H1 (cell line): ENCODE results near the gene NKAIN2. TPM values are rescaled to one million over a fixed set of nuclear protein-coding genes. Genes with fewer than 3 reads are reported as not detected.

ENCODE experiments used
- CTCF ChIA-PET: fragments of 300-600 bp; sonication (Branson Sonifier 250); formaldehyde crosslinking; loops from one replicate; lab custom pipeline; 2021; ENCODE audit not compliant: partially characterized antibody; lab: Charles Lee
- POLR2A ChIA-PET: fragments of 300-600 bp; sonication (Branson Sonifier 250); formaldehyde crosslinking; loops from one replicate; lab custom pipeline; 2021; ENCODE audit warnings: inconsistent platforms; ENCODE audit not compliant: partially characterized antibody; lab: Charles Lee
- DNase-seq, 2 experiments: peaks; one replicate each; pipeline versions ENCODE4 v3.0.0 to v3.0.0-alpha.2; 2010 to 2022; ENCODE audit warnings: low spot score in 2 of 2, low read depth in 1 of 2, mixed read lengths in 1 of 2
- FAIRE-seq: peaks from 2 replicates; lab custom pipeline; 2011; peaks lifted over from hg19 to GRCh38; lab: Jason Lieb, UNC
- H2AFZ ChIP-seq: 2 replicates; pipeline ENCODE4 v1.8.1; 2012; ENCODE audit warnings: low read length, inconsistent platforms
- H2AK5ac ChIP-seq: 2 replicates; pipeline ENCODE4 v1.6.1; 2013; ENCODE audit warnings: low read depth, low read length
- H2BK120ac ChIP-seq: replicated peaks from 2 replicates; pipeline ENCODE3; 2013; ENCODE audit warnings: low read depth, low read length, inconsistent platforms
- H2BK12ac ChIP-seq: 2 replicates; pipeline ENCODE4 v1.6.1; 2013; ENCODE audit warnings: low read depth, low read length
- H2BK15ac ChIP-seq: 2 replicates; pipeline ENCODE4 v1.6.1; 2013; ENCODE audit warnings: low read length
- H2BK20ac ChIP-seq: 2 replicates; pipeline ENCODE4 v1.6.1; 2013; ENCODE audit warnings: low read length
- H2BK5ac ChIP-seq: 2 replicates; pipeline ENCODE4 v1.6.1; 2013; ENCODE audit warnings: low read depth, low read length
- H3K14ac ChIP-seq: 2 replicates; pipeline ENCODE4 v1.6.1; 2013; ENCODE audit warnings: inconsistent platforms; ENCODE audit not compliant: insufficient read length
- H3K18ac ChIP-seq: 2 replicates; pipeline ENCODE4 v1.6.1; 2013; ENCODE audit warnings: low read length; ENCODE audit errors: extremely low read depth
- H3K23ac ChIP-seq: 2 replicates; pipeline ENCODE4 v1.6.1; 2013; ENCODE audit warnings: inconsistent platforms; ENCODE audit not compliant: insufficient read length
- H3K23me2 ChIP-seq: 2 replicates; pipeline ENCODE4 v1.6.1; 2013; ENCODE audit warnings: low read depth, low read length
- H3K27ac ChIP-seq: 2 replicates; pipeline ENCODE4 v1.6.1; 2011; ENCODE audit warnings: low read depth, low read length, inconsistent platforms
- H3K27me3 ChIP-seq, 4 experiments: replicated peaks in 1 of 4; 1 replicate in 1 of 4; 2 replicates in 3 of 4; pipeline versions ENCODE4 v1.6.1 to v1.8.1; 2011 to 2013; ENCODE audit warnings: low read length in 3 of 4, mild to moderate bottlenecking in 3 of 4, inconsistent platforms in 2 of 4, mixed read lengths in 2 of 4, moderate library complexity in 1 of 4; ENCODE audit not compliant: control insufficient read depth in 3 of 4, insufficient read depth in 3 of 4; ENCODE audit errors: extremely low read depth in 1 of 4
- H3K36me3 ChIP-seq, 4 experiments: 2 replicates each; pipeline versions ENCODE4 v1.6.1 to v1.8.1; 2011 to 2013; ENCODE audit warnings: mild to moderate bottlenecking in 4 of 4, low read length in 3 of 4, moderate library complexity in 2 of 4, control low read depth in 1 of 4, inconsistent platforms in 1 of 4; ENCODE audit not compliant: insufficient read depth in 4 of 4, control insufficient read depth in 2 of 4
- H3K4ac ChIP-seq: replicated peaks from 2 replicates; pipeline ENCODE3; 2013; ENCODE audit warnings: low read length, low read depth, mixed read lengths, inconsistent platforms; ENCODE audit not compliant: insufficient read length
- H3K4me1 ChIP-seq, 4 experiments: replicated peaks in 1 of 4; 1 replicate in 1 of 4; 2 replicates in 3 of 4; pipeline versions ENCODE4 v1.6.1 to v1.8.1; 2011 to 2013; ENCODE audit warnings: low read length in 3 of 4, inconsistent platforms in 2 of 4, mixed read lengths in 1 of 4; ENCODE audit not compliant: insufficient read depth in 4 of 4, control insufficient read depth in 3 of 4
- H3K4me2 ChIP-seq, 2 experiments: 2 replicates each; pipeline versions ENCODE4 v1.6.1 to v1.8.1; 2011 to 2013; ENCODE audit warnings: low read depth in 2 of 2, low read length in 2 of 2, control low read depth in 1 of 2, inconsistent platforms in 1 of 2, mild to moderate bottlenecking in 1 of 2; ENCODE audit not compliant: insufficient read depth in 1 of 2
- H3K4me3 ChIP-seq, 4 experiments: fragments of 200-600, 300-600 bp in 1 of 4; sonication (generic), shearing (Covaris generic), sonication (Bioruptor Twin) in 1 of 4; 2 replicates each; pipeline versions ENCODE4 v1.5.1 to v1.8.1; 2011 to 2016; ENCODE audit warnings: low read length in 4 of 4, low read depth in 3 of 4, control low read depth in 2 of 4, inconsistent platforms in 2 of 4, mild to moderate bottlenecking in 2 of 4, mixed read lengths in 1 of 4, moderate library complexity in 1 of 4; ENCODE audit not compliant: insufficient read depth in 2 of 4; ENCODE audit errors: extremely low read depth in 1 of 4
- H3K56ac ChIP-seq: replicated peaks from 2 replicates; pipeline ENCODE3; 2013; ENCODE audit warnings: low read depth, mild to moderate bottlenecking, mixed read lengths, low read length, inconsistent platforms; ENCODE audit not compliant: insufficient read length
- H3K79me1 ChIP-seq: 2 replicates; pipeline ENCODE4 v1.6.1; 2013; ENCODE audit warnings: low read depth, low read length, control low read depth
- H3K79me2 ChIP-seq, 2 experiments: 2 replicates each; pipeline versions ENCODE4 v1.6.1 to v1.8.1; 2012 to 2013; ENCODE audit warnings: low read length in 2 of 2, mild to moderate bottlenecking in 2 of 2, inconsistent platforms in 1 of 2; ENCODE audit not compliant: insufficient read depth in 2 of 2, control insufficient read depth in 1 of 2
- H3K9ac ChIP-seq, 4 experiments: replicated peaks in 1 of 4; 1 replicate in 1 of 4; 2 replicates in 3 of 4; pipeline versions ENCODE4 v1.6.1 to v1.8.1; 2011 to 2013; ENCODE audit warnings: low read depth in 3 of 4, low read length in 3 of 4, control low read depth in 2 of 4, mild to moderate bottlenecking in 2 of 4, moderate library complexity in 2 of 4, inconsistent platforms in 1 of 4; ENCODE audit errors: extremely low read depth in 1 of 4
- H3K9me3 ChIP-seq, 2 experiments: 2 replicates each; pipeline versions ENCODE4 v1.6.1 to v1.8.1; 2012 to 2013; ENCODE audit warnings: mild to moderate bottlenecking in 2 of 2, moderate library complexity in 2 of 2, control low read depth in 1 of 2, inconsistent platforms in 1 of 2, low read depth in 1 of 2, low read length in 1 of 2, mixed read lengths in 1 of 2; ENCODE audit not compliant: insufficient read depth in 2 of 2
- H4K20me1 ChIP-seq, 2 experiments: replicated peaks in 1 of 2; 2 replicates each; pipeline versions ENCODE3 to v1.8.1; 2011 to 2013; ENCODE audit warnings: inconsistent platforms in 2 of 2, low read length in 2 of 2, mild to moderate bottlenecking in 1 of 2; ENCODE audit not compliant: insufficient read depth in 2 of 2, control insufficient read depth in 1 of 2
- H4K5ac ChIP-seq: 2 replicates; pipeline ENCODE4 v1.6.1; 2013; ENCODE audit warnings: low read length, low read depth, mixed read lengths, inconsistent platforms; ENCODE audit not compliant: insufficient read length
- H4K8ac ChIP-seq: 2 replicates; pipeline ENCODE4 v1.8.0; 2013; ENCODE audit warnings: mild to moderate bottlenecking, moderate library complexity, low read length, inconsistent platforms; ENCODE audit not compliant: insufficient read depth; ENCODE audit errors: extremely low read depth
- H4K91ac ChIP-seq: replicated peaks from 2 replicates; pipeline ENCODE3; 2013; ENCODE audit warnings: low read length, mixed read lengths, inconsistent platforms; ENCODE audit not compliant: insufficient read length
- BACH1 ChIP-seq: IDR thresholded peaks from 2 replicates; pipeline ENCODE4 v1.6.1; 2012; ENCODE audit warnings: low read length, improper control_type of control experiment
- BCL11A ChIP-seq, 2 experiments: IDR thresholded peaks; one replicate each; pipeline ENCODE4 v1.6.1; 2011; ENCODE audit warnings: low read depth in 2 of 2, low read length in 2 of 2, mild to moderate bottlenecking in 2 of 2
- CHD2 ChIP-seq: IDR thresholded peaks from 2 replicates; pipeline ENCODE4 v1.6.1; 2012; ENCODE audit warnings: low read length, improper control_type of control experiment
- CREB1 ChIP-seq: IDR thresholded peaks from 2 replicates; pipeline ENCODE4 v1.6.1; 2012; ENCODE audit warnings: inconsistent platforms
- EP300 ChIP-seq, 2 experiments: IDR thresholded peaks; 1 replicate in 1 of 2; 2 replicates in 1 of 2; pipeline ENCODE4 v1.6.1; 2011 to 2012; ENCODE audit warnings: low read depth in 2 of 2, low read length in 2 of 2, mild to moderate bottlenecking in 2 of 2, borderline replicate concordance in 1 of 2, inconsistent platforms in 1 of 2, moderate library complexity in 1 of 2
- HDAC6 ChIP-seq: IDR thresholded peaks from one replicate; pipeline ENCODE4 v1.7.1; 2012; ENCODE audit warnings: low read depth, mild to moderate bottlenecking, inconsistent platforms, low read length, moderate library complexity
- POLR2AphosphoS5 ChIP-seq: IDR thresholded peaks from 2 replicates; pipeline ENCODE4 v1.6.1; 2011; ENCODE audit warnings: low read depth, low read length
- RBBP5 ChIP-seq: IDR thresholded peaks from 2 replicates; pipeline ENCODE4 v1.7.1; 2012; ENCODE audit warnings: low read depth, mild to moderate bottlenecking, inconsistent platforms, low read length, moderate library complexity, borderline replicate concordance
- RFX5 ChIP-seq: IDR thresholded peaks from 2 replicates; pipeline ENCODE4 v1.6.1; 2011; ENCODE audit warnings: low read depth, low read length, improper control_type of control experiment, borderline replicate concordance
- RNF2 ChIP-seq: fragments of 200-900, 300-1000 bp; sonication (generic); IDR thresholded peaks from 2 replicates; pipeline ENCODE4 v1.7.1; 2016; ENCODE audit warnings: borderline replicate concordance, low read depth, mild to moderate bottlenecking, antibody characterized with exemption, low read length; ENCODE audit not compliant: poor library complexity, severe bottlenecking; ENCODE audit errors: missing control alignments
- SIRT6 ChIP-seq: IDR thresholded peaks from one replicate; pipeline ENCODE4 v1.7.1; 2012; ENCODE audit warnings: low read length, inconsistent platforms
- SP2 ChIP-seq: IDR thresholded peaks from 2 replicates; pipeline ENCODE4 v1.6.1; 2012; ENCODE audit warnings: mild to moderate bottlenecking, low read length, inconsistent platforms
- SRF ChIP-seq: IDR thresholded peaks from 2 replicates; pipeline ENCODE4 v1.6.1; 2011; ENCODE audit warnings: mild to moderate bottlenecking, low read depth, low read length, moderate library complexity
- WGBS, 2 experiments: shearing (Covaris generic) in 1 of 2; methylation state at CpG; one replicate each; pipeline versions ENCODE4 v1.1.6 to v1.1.7; 2013 to 2015; ENCODE audit warnings: low lambda C conversion rate in 2 of 2, mixed read lengths in 2 of 2, inconsistent platforms in 1 of 2, low coverage in 1 of 2, missing lambda C conversion rate in 1 of 2; ENCODE audit not compliant: insufficient replicate concordance in 2 of 2, insufficient coverage in 1 of 2, insufficient read length in 1 of 2; ENCODE audit errors: extremely low coverage in 1 of 2, missing lambda C conversion rate in 1 of 2; 5-methylcytosine and 5-hydroxymethylcytosine counted together
- polyA plus RNA-seq, 7 experiments: library from polyadenylated mRNA; depleted of rRNA in 3 of 7; stranded (reverse) in 5 of 7; unstranded in 2 of 7; fragments of >200 nt in 5 of 7; fragments of 200-250 nt in 2 of 7; gene quantifications; 1 replicate in 5 of 7; 2 replicates in 1 of 7; 4 replicates in 1 of 7; pipeline versions ENCODE4 v1.2.1 to v1.2.3, GENCODE V29; 2011 to 2013; ENCODE audit warnings: missing spikeins in 2 of 7, mixed read lengths in 2 of 7
- total RNA-seq: library from RNA; stranded (reverse); fragmentation: NEBNext Ultra II Directional; extraction: Animal tissue kit (Norgen Biotek cat#: 25700); gene quantifications from 2 replicates; pipeline ENCODE4 v1.2.1, GENCODE V29; 2021

NKAIN2 gene
- total and polyA plus RNA-seq, 2 of the 8 experiments (the other 6 are each of a cell fraction or from before 2014, with no cell fraction given), result 0.20 to 0.34 TPM

DNA sequence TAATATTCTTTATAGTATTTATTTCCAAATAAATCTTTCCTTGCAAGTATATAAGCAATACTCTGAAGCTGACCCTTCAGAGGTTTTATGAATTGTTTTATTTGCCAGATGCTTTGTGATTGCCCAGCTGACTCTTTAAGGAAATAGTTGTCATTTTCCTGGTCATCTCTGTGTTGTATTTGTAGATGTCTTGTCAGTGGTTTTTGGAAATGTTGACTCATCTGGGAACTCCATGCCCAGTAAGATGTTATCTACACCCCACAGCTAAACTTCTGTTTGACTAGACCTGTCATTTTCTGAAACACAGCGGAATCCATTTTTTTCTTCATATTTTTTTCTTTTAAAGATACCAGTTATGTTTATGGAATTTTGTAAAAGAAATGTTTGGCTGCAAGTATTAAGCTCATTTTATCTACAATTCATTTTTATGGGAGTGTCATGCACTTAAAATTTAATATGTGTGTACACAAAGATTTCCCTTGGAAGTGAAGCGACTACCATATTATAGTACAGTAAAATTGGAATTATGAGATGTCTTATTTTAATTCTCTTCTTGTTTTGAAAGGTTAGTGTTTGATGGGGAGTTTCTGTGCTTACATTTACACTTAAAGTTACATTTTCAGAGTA is 491.0 kb downstream of the NKAIN2 start:
- no peak for DNase-seq
- POLR2A ChIA-PET, result no interaction called here

More for the DNA sequence above, 491.0 kb downstream of the NKAIN2 start:
- Histone ChIP-seq H3K27ac (no peak overlapping the region), H3K23ac (no peak overlapping the region), H2BK15ac (no peak overlapping the region), H3K23me2 (no peaks in the 10 kb centered on the region), H2AK5ac (no peak overlapping the region), H2BK5ac (no peak overlapping the region), H2BK12ac (no peak overlapping the region), H3K14ac (no peak overlapping the region), H2BK120ac (no peak overlapping the region), H3K56ac (no peak overlapping the region), H3K9me3 (no peaks in the 10 kb centered on the region), H4K8ac (no peak overlapping the region), H2BK20ac (no peak overlapping the region), H3K79me2 (no peaks in the 10 kb centered on the region), H3K4me2 (no peak overlapping the region), H4K5ac (no peak overlapping the region), H3K4me1 (no peaks in the 10 kb centered on the region), H3K79me1 (no peaks in the 10 kb centered on the region), H3K4me3 (no peak overlapping the region), H3K4ac (no peak overlapping the region), H4K91ac (no peak overlapping the region), H3K18ac (no peak overlapping the region), H3K27me3 (no peaks in the 10 kb centered on the region), H3K9ac (no peak overlapping the region), H2AFZ (no peak overlapping the region), H4K20me1 (no peaks in the 10 kb centered on the region)
- no peak for FAIRE-seq
- WGBS, 2 experiments, result 90% methylated on average over 2 of the region's 2 CpGs; no CpG with 5 or more reads in 1 of the 2 experiments
- CTCF ChIA-PET, result no interaction called here
- TF ChIP-seq BACH1 (no peak), RNF2 (no peak), SP2 (no peak), HDAC6 (no peak), EP300 (IDR thresholded peaks at IDR 0.05; ENCODE audit: borderline replicate concordance in 1 of 2, low read depth in 2 of 2, low read length in 2 of 2) (no peak), CREB1 (no peak), BCL11A (IDR thresholded peaks at IDR 0.05; ENCODE audit: low read depth in 2 of 2, low read length in 2 of 2) (no peak), RBBP5 (no peak), SRF (no peak), POLR2AphosphoS5 (no peak), RFX5 (no peak), CHD2 (no peak), SIRT6 (no peak)
- TF ChIP-seq, all 59 proteins: peak for 0
- no peaks in the 10 kb centered on the region for H3K36me3 ChIP-seq
